RWPE1 (cell line): Measurements from ENCODE around the gene CD72.
"Not testable (repeated sequence)": the region's sequence is repeated elsewhere in the genome, so short reads cannot be mapped to it uniquely, and the experiment has no call there.

Source experiments
- CTCF ChIA-PET: fragments of 350-600 bp; sonication (Branson Sonifier 250); formaldehyde crosslinking; extraction: SDS; loops from one replicate; lab custom pipeline; 2021; lab: Yijun Ruan, JAX
- POLR2A ChIA-PET: fragments of 400-600 bp; formaldehyde crosslinking; extraction: SDS; loops from one replicate; lab custom pipeline; 2020; ENCODE audit warnings: antibody characterized with exemption; ENCODE audit not compliant: low non-redundant PET; lab: Yijun Ruan, JAX
- DNase-seq: peaks from one replicate; pipeline ENCODE4 v3.0.0; 2012; ENCODE audit warnings: low spot score
- H3K27ac ChIP-seq: fragments of 450-650 bp; 2 replicates; pipeline ENCODE4 v1.5.1; 2017
- CTCF ChIP-seq: fragments of 450-650 bp; conservative IDR thresholded peaks from 2 replicates; pipeline ENCODE4 v1.5.1; 2017; ENCODE audit warnings: low read depth, mild to moderate bottlenecking

Gene CD72

GRCh38 chr9:35594471-35594870 lies 23.7 kb downstream of the CD72 start:
- CTCF ChIA-PET: no interaction called here
- no peak for DNase-seq
- POLR2A ChIA-PET: no interaction called here
- TF ChIP-seq CTCF: no peak
- H3K27ac ChIP-seq: no peak overlapping the region

GRCh38 chr9:35593581-35593980 lies 24.6 kb downstream of the CD72 start:
- DNase-seq: no peak
- ChIA-PET POLR2A (no interaction called here), CTCF (no interaction called here)
- H3K27ac ChIP-seq: no peak overlapping the region
- TF ChIP-seq CTCF: no peak

- H3K27ac ChIP-seq, POLR2A ChIA-PET, DNase-seq: not testable (repeated sequence)
- CTCF ChIA-PET: interaction anchor here (0.6 to 1.0 kb wide), 4 partner anchors 10 to 99 kb away, joined by 3 to 4 read pairs (median 4); partner anchors contain the start of gene RUSC2
Observed at GRCh38 chr9:35588506-35588905, 29.7 kb downstream of the CD72 start.

- H3K27ac ChIP-seq, DNase-seq, CTCF ChIA-PET, POLR2A ChIA-PET: not testable (repeated sequence)
Observed at GRCh38 chr9:35584681-35585080, 33.5 kb downstream of the CD72 start.

GRCh38 chr9:35583521-35583920 lies 34.7 kb downstream of the CD72 start:
- POLR2A ChIA-PET, DNase-seq, H3K27ac ChIP-seq: not testable (repeated sequence)
- CTCF ChIA-PET: interaction anchor here (1.1 kb wide), 1 partner anchor 20 kb away, joined by 3 read pairs; no protein-coding TSS in a partner anchor

GRCh38 chr9:35579659-35580227 lies 38.5 kb downstream of the CD72 start:
- H3K27ac ChIP-seq, CTCF ChIA-PET, POLR2A ChIA-PET, DNase-seq: not testable (repeated sequence)

GRCh38 chr9:35579130-35579529 lies 39.1 kb downstream of the CD72 start:
- no peak for DNase-seq
- no peak for TF ChIP-seq CTCF
- H3K27ac ChIP-seq: no peak overlapping the region
- ChIA-PET CTCF (no interaction called here), POLR2A (no interaction called here)

- ChIA-PET CTCF (no interaction called here), POLR2A (no interaction called here)
- no peak for TF ChIP-seq CTCF
- H3K27ac ChIP-seq: no peak overlapping the region
- no peak for DNase-seq
Observed at GRCh38 chr9:35577486-35577885, 40.7 kb downstream of the CD72 start.

GRCh38 chr9:35575478-35575877 lies 42.7 kb downstream of the CD72 start:
- H3K27ac ChIP-seq: no peak overlapping the region
- CTCF ChIA-PET: interaction anchor here (0.6 to 0.7 kb wide), 2 partner anchors 39 to 604 kb away, joined by 3 to 4 read pairs; no protein-coding TSS in a partner anchor
- no peak for DNase-seq
- POLR2A ChIA-PET: no interaction called here
- no peak for TF ChIP-seq CTCF
